Measurements from ENCODE around the gene BRAP.
"Not testable (repeated sequence)": the region's sequence is repeated elsewhere in the genome, so short reads cannot be mapped to it uniquely, and the experiment has no call there.

The BRAP gene

DNA sequence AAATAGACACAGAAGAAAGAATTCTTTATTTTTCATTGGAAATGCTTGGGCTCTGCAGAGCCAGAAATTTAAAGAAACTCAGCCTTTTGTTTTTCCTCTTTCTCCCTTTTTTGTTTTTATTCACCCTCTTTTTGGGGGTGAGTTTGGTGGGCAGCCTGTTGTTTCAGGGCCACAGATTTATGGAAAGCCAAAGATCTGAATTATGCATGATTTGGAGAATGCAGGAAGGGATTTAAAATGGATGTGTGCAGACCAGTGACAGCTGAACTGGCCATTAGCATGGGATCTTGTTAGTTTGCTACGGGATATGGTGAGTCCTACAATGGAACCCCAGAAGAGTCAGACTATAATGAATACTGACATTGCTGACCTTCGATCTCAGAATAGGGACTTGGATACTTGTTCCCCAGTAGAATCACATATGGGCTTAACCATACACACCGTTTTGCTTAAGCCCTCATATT lies 79.0 kb downstream of the BRAP start:
- no peak for FAIRE-seq

DNA sequence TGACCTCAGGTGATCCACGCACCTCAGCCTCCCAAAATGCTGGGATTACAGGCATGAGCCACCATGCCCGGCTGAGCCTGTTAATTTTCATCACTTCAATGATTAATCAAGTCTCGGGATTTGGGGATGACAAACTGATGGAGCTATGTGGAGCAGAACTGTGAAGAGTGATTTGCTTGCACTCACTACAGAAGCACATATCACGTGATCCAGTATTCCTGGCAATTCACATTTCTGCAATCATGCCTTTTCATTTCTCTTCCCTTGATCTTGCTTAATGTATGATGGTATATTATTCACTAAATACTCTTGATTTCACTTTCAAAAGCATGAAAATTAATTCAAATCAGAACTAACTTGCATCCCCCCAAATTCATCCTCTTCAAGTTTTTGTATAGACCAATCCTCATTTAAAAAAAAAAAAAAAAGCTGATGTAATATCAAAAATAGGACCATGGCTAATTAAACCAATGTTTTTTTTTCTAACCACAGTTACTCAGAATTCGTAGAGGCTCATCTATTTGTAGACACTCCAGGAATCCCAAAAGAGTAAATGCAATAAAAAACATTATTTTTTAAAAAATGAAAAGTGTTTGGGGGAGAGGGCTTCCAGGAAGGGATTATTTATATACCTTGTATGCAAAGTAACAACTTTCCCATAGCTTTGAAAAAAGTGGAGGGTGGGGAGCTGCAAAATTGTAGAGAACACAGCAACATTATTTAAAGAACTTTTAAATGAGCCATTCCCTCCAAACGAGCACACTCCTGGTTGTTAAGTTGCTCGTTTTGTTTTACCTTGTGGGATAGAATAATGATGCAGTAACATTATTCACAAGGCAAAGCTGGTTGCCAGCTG lies 79.6 kb downstream of the BRAP start:
- no peak for FAIRE-seq

DNA sequence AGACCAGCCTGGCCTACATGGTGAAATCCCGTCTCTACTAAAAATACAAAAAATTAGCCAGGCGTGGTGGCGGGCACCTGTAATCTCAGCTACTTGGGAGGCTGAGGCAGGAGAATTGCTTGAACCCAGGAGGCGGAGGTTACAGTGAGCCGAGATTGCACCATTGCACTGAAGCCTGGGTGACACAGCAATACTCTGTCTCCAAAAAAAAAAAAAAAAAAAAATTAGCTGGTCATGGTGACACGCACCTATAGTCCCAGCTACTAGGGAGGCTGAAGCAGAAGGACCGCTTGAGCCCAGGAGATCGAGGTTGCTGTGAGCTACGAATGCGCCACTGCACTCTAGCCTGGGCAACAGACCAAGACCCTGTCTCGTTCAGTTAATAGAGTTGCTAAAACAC lies 82.9 kb downstream of the BRAP start:
- FAIRE-seq, result not testable (repeated sequence)

- no peak for FAIRE-seq
Observed at GRCh38 chr12:111602348-111602747, 83.4 kb downstream of the BRAP start.

DNA sequence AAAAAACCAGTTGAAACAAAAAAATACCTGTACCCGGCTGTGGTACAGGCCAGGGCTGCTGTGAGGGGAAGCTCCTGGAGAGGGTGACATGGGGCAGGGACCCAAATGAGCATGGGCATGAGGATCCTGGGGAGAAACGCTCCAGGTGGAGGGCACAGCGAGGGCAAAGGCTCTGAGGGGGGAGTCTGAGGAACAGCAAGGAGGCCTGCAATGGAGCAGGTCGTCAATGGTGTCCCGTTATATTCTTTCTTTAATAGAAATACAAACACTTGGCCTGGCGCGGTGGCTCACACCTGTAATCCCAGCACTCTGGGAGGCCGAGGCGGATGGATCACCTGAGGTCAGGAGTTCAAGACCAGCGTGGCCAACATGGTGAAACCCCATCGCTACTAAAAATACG lies 84.8 kb downstream of the BRAP start:
- FAIRE-seq, result not testable (repeated sequence)

DNA sequence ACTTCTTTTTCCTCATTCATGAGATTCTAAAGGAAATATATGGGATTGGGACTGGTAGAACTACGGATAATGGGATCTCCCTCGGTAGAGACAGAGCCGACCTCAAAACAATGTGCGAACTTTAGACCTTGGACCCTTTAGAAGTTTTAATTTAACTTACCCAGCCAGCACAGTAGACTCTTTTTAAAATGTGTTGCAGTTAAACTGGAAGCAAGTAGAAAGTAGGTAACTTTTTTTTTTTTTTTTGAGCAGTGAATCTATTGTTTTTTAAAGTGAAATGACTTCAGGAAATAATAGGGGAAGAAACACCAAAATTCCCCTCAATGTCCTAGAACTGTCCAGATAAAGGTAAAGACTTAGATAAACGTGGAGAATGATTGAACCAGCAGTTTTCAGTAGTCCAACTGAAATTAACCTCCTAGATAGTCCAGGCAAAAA lies 85.5 kb downstream of the BRAP start:
- FAIRE-seq, result no peak

GRCh38 chr12:111599453-111600204 lies 86.1 kb downstream of the BRAP start:
- no peak for FAIRE-seq

DNA sequence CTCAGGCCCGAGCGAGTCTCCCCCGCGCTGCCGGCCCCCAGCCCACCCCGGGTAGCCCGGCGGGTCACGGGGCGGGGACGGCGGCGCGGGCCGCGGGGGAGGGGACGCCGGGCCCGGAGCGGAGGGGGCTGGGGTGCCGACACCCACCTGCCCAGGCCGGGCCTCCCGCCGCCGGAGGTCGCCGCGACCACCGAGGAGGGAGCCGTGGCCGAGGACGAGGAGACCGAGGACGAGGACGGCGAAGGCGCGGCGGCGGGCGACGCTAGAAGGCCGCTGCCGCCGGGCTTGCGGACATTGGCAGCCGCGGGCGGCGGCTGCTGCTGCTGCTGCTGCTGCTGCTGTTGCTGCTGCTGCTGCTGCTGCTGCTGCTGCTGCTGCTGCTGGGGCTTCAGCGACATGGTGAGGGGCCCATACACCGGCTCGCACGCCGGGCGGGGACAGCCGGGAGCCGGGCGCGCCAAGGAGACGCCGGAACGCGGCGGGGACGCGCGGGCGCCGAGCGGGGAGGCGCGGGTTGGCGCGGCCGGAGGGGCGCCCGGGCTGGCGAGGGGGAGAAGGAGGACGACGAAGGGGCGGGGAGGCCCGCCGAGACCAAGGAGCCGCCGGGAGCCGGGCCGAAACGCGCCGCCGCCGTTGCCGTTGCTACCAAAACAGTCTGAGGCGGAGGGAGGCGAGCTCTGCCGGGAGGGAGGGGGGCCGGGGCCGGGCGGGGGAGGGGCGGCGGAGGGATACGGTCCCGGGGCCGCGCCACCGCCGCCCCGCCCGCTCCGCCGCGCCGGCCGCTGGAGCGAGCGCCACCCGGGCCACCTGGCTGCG lies 86.9 kb downstream of the BRAP start, which contains the start of gene ATXN2:
TSS of gene ATXN2 (minus strand) at position 679 of the 816 bp plus-strand sequence. CDS start at position 398, 281 bp downstream.
- no peak for FAIRE-seq

DNA sequence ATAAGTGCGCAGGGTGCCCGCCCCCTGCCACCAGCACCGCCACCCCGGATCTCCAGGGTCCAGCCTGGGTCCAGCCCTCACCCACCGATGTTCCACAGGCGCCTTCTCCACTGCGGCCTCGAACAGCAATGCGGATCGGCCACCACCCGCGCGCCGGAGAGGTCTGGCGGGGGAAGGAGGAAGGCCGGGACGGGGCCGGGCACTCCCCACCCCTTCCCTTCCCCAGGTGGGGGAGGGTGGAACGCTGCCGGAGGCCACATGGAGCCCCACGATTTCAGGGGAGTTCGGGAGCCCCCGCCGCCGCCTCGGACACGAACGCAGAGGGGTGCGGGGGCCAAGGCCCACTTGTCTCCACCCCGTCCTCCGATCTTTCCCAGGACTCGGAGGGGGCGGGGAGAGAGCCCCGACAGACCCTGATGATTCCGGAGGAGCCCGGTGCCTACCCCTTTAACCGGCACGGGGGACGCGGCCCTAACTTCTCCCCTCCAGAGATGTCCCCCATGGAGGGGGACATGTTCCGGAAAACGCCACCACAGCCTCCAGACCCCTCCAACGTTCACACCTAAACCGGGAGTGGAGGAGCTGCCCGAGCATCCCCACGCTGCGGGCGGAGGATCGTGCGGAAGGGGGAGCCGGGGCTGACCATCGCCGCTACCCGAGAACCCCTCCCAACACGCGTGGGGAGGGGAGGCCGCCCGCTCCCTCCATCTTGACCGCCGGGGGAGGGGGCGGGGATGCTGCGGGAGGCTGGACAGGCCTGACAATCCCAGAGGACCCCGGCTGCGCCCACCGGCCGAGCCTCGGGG lies 87.7 kb downstream of the BRAP start:
- FAIRE-seq, result no peak

- no peak for FAIRE-seq
Observed at GRCh38 chr12:111596985-111597830, 88.5 kb downstream of the BRAP start.

GRCh38 chr12:111595341-111595835 lies 90.4 kb downstream of the BRAP start:
- FAIRE-seq, result not testable (repeated sequence)

Data from endometrium (tissue), 2 donors.